NCI-H1105 (cell line): ENCODE results near the gene IL31.
A peak's percentile ranks its signal among the peaks of the same experiment; 100 is the strongest.

Experiments
- DNase-seq: peaks from one replicate; lab custom pipeline; 2025; lab: John Stamatoyannopoulos, UW

Gene IL31

GRCh38 chr12:122128481-122128880 is 45.5 kb downstream of the IL31 start:
- no peak for DNase-seq

GRCh38 chr12:122127839-122128238 is 46.2 kb downstream of the IL31 start:
- DNase-seq: no peak

- no peak for DNase-seq
These were observed 47.1 kb downstream of the IL31 start for GRCh38 chr12:122126713-122127597.

DNA sequence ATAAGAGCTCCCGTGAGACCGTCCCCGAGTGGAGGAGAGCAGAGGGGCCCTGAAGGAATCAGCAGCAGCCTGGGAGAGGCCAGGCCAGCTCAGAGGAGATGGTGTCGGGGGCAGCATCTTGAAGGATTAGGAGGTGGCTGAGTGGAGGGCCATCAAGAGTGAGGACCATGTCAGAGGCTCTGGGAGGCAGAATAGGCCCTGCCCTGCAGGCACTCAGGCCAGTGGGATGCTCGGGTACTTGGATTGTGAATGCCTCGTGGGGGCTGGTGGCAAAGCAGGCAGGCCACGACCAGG is 47.7 kb downstream of the IL31 start:
- DNase-seq: no peak

GRCh38 chr12:122125452-122126341 is 48.3 kb downstream of the IL31 start:
- no peak for DNase-seq

GRCh38 chr12:122124370-122124769 is 49.7 kb downstream of the IL31 start:
- no peak for DNase-seq

- DNase-seq: no peak
These were observed 50.3 kb downstream of the IL31 start for GRCh38 chr12:122123761-122124145.

DNA sequence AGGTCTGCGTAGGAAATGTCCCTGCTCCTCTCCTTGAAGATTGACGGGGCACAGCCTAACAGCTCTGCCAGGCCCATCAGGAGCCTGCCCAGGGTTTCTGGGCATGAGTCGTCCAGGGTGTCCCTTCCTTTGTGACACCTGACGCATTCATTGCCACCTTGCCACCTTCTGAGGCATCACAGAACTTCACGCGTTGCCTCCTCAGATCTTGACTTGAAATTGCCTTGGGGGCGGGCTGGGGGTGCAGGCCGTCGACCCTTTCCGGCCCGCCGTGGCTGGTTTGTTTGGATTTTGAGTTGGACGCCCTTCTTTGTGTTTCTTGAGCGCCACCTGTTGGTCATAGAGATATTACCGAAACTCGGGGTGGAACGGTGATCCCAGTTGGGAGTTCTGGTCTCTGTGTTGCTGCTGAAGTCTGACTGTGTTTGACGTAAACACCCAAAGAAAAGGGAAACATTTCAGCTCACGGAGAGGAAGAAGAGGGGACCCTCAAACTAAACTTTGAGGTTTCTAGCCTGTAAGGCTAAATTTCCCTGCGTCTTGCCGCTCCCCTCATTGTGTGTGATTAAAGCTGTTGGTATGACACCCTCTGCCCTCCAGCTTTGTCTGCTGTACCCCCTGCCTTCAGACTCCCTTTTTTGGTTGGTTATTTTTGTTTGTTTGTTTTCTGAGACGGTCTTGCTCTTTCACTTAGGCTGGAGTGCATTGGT is 50.8 kb downstream of the IL31 start:
- peak; percentile 52 for DNase-seq
